Measurements from ENCODE around the gene USP15.
"Not testable (repeated sequence)": the region's sequence is repeated elsewhere in the genome, so short reads cannot be mapped to it uniquely, and the experiment has no call there.

Gene USP15

GRCh38 chr12:62463252-62463651 lies 203.0 kb downstream of the USP15 start:
- not testable (repeated sequence) for DNase-seq

All from NCI-H1092 (cell line).